Upper lobe of left lung (tissue), 4 donors: ENCODE results near the gene EHMT1.

Source experiments
- CTCF ChIP-seq, 6 experiments: fragments of 450-650 bp in 4 of 6; fragments of 200-600 bp in 2 of 6; sonication (generic) in 2 of 6; IDR thresholded peaks; one replicate each; pipeline ENCODE4 v1.5.1; 2016 to 2019; ENCODE audit warnings: antibody characterized with exemption in 6 of 6
- POLR2A ChIP-seq, 4 donors: fragments of 450-650 bp; IDR thresholded peaks; one replicate each; pipeline ENCODE4 v1.5.1; 2016 to 2017; ENCODE audit warnings: antibody characterized with exemption in 4 of 4, mild to moderate bottlenecking in 2 of 4

GRCh38 chr9:137613259-137613658 is 5.5 kb upstream of the EHMT1 start:
- TF ChIP-seq POLR2A (IDR thresholded peaks at IDR 0.05) (no peak), CTCF (IDR thresholded peaks at IDR 0.05) (no peak)
